Neural cell (in vitro differentiated cells): Measurements from ENCODE around the gene DDC. TPM values are rescaled to one million over a fixed set of nuclear protein-coding genes. Genes with fewer than 3 reads are reported as not detected.

Experiments used
- H2AFZ ChIP-seq: fragments of 200-600, 300-800 bp; sonication (generic), shearing (Covaris generic); 2 replicates; pipeline ENCODE4 v1.6.0; 2014; ENCODE audit warnings: low read depth, mild to moderate bottlenecking, antibody characterized with exemption, low read length, moderate library complexity
- H3F3A ChIP-seq: fragments of 200-600 bp; shearing (Covaris generic); 2 replicates; pipeline ENCODE4 v1.6.1; 2016; ENCODE audit warnings: mild to moderate bottlenecking, moderate library complexity, mixed read lengths, antibody characterized with exemption, low read length; ENCODE audit not compliant: insufficient read depth, poor library complexity, severe bottlenecking
- H3K27ac ChIP-seq: fragments of 200-600, 300-800 bp; sonication (generic), shearing (Covaris generic); 2 replicates; pipeline ENCODE4 v1.5.1; 2014; ENCODE audit warnings: mild to moderate bottlenecking, low read length, moderate library complexity
- H3K27me3 ChIP-seq: fragments of 300-800, 200-600 bp; sonication (generic), shearing (Covaris generic); 2 replicates; pipeline ENCODE4 v1.6.0; 2014; ENCODE audit warnings: mild to moderate bottlenecking, low read depth, low read length, moderate library complexity; ENCODE audit not compliant: insufficient read depth
- H3K36me3 ChIP-seq: fragments of 300-800, 200-600 bp; sonication (generic), shearing (Covaris generic); 2 replicates; pipeline ENCODE4 v1.5.1; 2014; ENCODE audit warnings: mild to moderate bottlenecking, antibody characterized with exemption, low read length, moderate library complexity; ENCODE audit not compliant: insufficient read depth
- H3K4me2 ChIP-seq: fragments of 300-800, 200-600 bp; sonication (generic), shearing (Covaris generic); 2 replicates; pipeline ENCODE4 v1.6.0; 2014; ENCODE audit warnings: mild to moderate bottlenecking, low read length
- H3K4me3 ChIP-seq: fragments of 300-800, 200-600 bp; sonication (generic), shearing (Covaris generic); 2 replicates; pipeline ENCODE4 v1.5.1; 2014; ENCODE audit warnings: mild to moderate bottlenecking, low read length, moderate library complexity
- H3K79me2 ChIP-seq: fragments of 200-600 bp; shearing (Covaris generic); replicated peaks from 2 replicates; pipeline ENCODE4 v1.6.0; 2014; ENCODE audit warnings: mild to moderate bottlenecking, low read length, moderate library complexity; ENCODE audit not compliant: insufficient read depth
- H3K9ac ChIP-seq: fragments of 300-800, 200-600 bp; sonication (generic), shearing (Covaris generic); 2 replicates; pipeline ENCODE4 v1.6.1; 2016; ENCODE audit warnings: mild to moderate bottlenecking, low read length, mixed read lengths
- H3K9me2 ChIP-seq: fragments of 200-600 bp; shearing (Covaris generic); 2 replicates; pipeline ENCODE4 v1.6.1; 2016; ENCODE audit warnings: mild to moderate bottlenecking, low read length, mixed read lengths; ENCODE audit not compliant: insufficient read depth
- H3K9me3 ChIP-seq: fragments of 200-600, 300-800 bp; sonication (generic), shearing (Covaris generic); 2 replicates; pipeline ENCODE4 v1.6.1; 2016; ENCODE audit warnings: mild to moderate bottlenecking, mixed run types, low read length, moderate library complexity, mixed read lengths
- H4K20me1 ChIP-seq: fragments of 200-600 bp; shearing (Covaris generic); 2 replicates; pipeline ENCODE4 v1.6.1; 2016; ENCODE audit warnings: mild to moderate bottlenecking, mixed run types; ENCODE audit not compliant: insufficient read depth
- EP300 ChIP-seq: fragments of 450-650 bp; conservative IDR thresholded peaks from 2 replicates; pipeline ENCODE4 v1.6.1; 2014; ENCODE audit warnings: antibody characterized with exemption, mild to moderate bottlenecking, moderate library complexity; ENCODE audit not compliant: poor library complexity, severe bottlenecking
- EZH2 ChIP-seq: fragments of 200-600, 300-800 bp; shearing (Covaris generic), sonication (generic); IDR thresholded peaks from 2 replicates; pipeline ENCODE4 v1.6.1; 2014; ENCODE audit warnings: antibody characterized with exemption, low read length, borderline replicate concordance, mild to moderate bottlenecking; ENCODE audit not compliant: insufficient read depth, poor library complexity, severe bottlenecking
- MXI1 ChIP-seq: fragments of 450-650 bp; conservative IDR thresholded peaks from 2 replicates; pipeline ENCODE4 v1.6.1; 2014; ENCODE audit warnings: antibody characterized with exemption, mild to moderate bottlenecking; ENCODE audit not compliant: poor library complexity, severe bottlenecking
- POLR2AphosphoS5 ChIP-seq: IDR thresholded peaks from 2 replicates; pipeline ENCODE4 v1.6.1; 2012
- RAD21 ChIP-seq: fragments of 450-650 bp; conservative IDR thresholded peaks from 2 replicates; pipeline ENCODE4 v1.6.1; 2014; ENCODE audit warnings: antibody characterized with exemption, mild to moderate bottlenecking, moderate library complexity
- SMC3 ChIP-seq: fragments of 450-650 bp; conservative IDR thresholded peaks from 2 replicates; pipeline ENCODE4 v1.6.1; 2014; ENCODE audit warnings: antibody characterized with exemption, mild to moderate bottlenecking, moderate library complexity; ENCODE audit not compliant: poor library complexity
- TAF1 ChIP-seq: IDR thresholded peaks from 2 replicates; pipeline ENCODE4 v1.6.1; 2012; ENCODE audit warnings: low read depth
- polyA plus RNA-seq: library from polyadenylated mRNA; depleted of rRNA; stranded (reverse); fragments of >200 nt; gene quantifications from 2 replicates; pipeline ENCODE4 v1.2.3, GENCODE V29; 2014
- TF ChIP-seq, protein P1 (sequence below): IDR thresholded peaks from 2 replicates; pipeline ENCODE4 v1.6.1; 2012; ENCODE audit warnings: borderline replicate concordance
- TF ChIP-seq, protein P2 (sequence below): fragments of 450-650 bp; IDR thresholded peaks from 2 replicates; pipeline ENCODE4 v1.5.1; 2014; ENCODE audit warnings: antibody characterized with exemption, mild to moderate bottlenecking, moderate library complexity; ENCODE audit not compliant: poor library complexity, severe bottlenecking

Gene DDC
- polyA plus RNA-seq, 1 donor from 2014 or later = 42.9 TPM

DNA sequence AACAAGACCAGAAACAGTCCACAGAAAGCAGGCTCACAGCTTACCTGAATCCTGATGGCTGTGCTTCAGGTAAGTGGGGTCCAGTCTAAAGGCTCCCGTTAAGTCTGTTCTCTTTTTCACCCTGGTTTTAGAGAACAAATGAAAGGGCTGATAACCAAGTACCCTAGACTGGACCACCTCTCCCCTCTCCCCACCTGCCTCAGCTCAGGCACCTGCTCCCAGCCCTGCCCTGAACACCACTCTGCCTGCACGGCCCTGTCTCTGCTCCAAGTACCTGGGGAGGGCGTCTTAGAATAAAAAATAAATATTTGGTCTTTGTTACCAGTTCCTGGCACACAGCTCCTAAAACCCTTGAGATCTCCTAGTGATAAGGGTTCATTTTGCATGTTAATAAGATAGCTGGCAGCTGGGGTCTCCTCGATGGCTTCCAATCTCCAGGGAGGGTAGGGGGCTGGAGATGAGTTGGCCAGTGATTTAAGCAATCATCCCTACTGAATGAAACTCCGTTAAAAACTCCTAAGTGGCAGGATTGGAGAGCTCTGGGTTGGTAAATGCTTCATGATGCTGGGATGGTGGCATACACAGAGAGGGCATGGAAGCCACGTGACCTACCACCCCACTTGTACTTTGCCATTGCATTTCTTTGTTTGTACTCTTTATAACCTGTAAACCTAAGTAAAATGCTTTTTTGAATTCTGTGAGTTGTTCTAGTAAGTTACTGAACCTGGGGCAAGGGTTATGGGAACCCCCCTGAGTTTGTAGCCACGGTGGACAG lies 85.3 kb downstream of the DDC start:
- Histone ChIP-seq H3K27ac (no peak overlapping the region), H3K9me2 (no peaks in the 10 kb centered on the region), H2AFZ (no peak overlapping the region), H3K9ac (no peak overlapping the region), H3K9me3 (no peaks in the 10 kb centered on the region), H3K4me3 (no peak overlapping the region), H3K79me2 (no peaks in the 10 kb centered on the region), H3F3A (no peaks in the 10 kb centered on the region), H3K4me2 (no peak overlapping the region), H4K20me1 (no peaks in the 10 kb centered on the region), H3K27me3 (no peaks in the 10 kb centered on the region), H3K36me3 (no peaks in the 10 kb centered on the region)
- TF ChIP-seq, protein P1, sequence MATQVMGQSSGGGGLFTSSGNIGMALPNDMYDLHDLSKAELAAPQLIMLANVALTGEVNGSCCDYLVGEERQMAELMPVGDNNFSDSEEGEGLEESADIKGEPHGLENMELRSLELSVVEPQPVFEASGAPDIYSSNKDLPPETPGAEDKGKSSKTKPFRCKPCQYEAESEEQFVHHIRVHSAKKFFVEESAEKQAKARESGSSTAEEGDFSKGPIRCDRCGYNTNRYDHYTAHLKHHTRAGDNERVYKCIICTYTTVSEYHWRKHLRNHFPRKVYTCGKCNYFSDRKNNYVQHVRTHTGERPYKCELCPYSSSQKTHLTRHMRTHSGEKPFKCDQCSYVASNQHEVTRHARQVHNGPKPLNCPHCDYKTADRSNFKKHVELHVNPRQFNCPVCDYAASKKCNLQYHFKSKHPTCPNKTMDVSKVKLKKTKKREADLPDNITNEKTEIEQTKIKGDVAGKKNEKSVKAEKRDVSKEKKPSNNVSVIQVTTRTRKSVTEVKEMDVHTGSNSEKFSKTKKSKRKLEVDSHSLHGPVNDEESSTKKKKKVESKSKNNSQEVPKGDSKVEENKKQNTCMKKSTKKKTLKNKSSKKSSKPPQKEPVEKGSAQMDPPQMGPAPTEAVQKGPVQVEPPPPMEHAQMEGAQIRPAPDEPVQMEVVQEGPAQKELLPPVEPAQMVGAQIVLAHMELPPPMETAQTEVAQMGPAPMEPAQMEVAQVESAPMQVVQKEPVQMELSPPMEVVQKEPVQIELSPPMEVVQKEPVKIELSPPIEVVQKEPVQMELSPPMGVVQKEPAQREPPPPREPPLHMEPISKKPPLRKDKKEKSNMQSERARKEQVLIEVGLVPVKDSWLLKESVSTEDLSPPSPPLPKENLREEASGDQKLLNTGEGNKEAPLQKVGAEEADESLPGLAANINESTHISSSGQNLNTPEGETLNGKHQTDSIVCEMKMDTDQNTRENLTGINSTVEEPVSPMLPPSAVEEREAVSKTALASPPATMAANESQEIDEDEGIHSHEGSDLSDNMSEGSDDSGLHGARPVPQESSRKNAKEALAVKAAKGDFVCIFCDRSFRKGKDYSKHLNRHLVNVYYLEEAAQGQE = no peak
- TF ChIP-seq EP300 (no peak), POLR2AphosphoS5 (no peak), MXI1 (no peak), RAD21 (no peak), SMC3 (no peak), EZH2 (no peak), TAF1 (no peak)
- TF ChIP-seq, protein P2, sequence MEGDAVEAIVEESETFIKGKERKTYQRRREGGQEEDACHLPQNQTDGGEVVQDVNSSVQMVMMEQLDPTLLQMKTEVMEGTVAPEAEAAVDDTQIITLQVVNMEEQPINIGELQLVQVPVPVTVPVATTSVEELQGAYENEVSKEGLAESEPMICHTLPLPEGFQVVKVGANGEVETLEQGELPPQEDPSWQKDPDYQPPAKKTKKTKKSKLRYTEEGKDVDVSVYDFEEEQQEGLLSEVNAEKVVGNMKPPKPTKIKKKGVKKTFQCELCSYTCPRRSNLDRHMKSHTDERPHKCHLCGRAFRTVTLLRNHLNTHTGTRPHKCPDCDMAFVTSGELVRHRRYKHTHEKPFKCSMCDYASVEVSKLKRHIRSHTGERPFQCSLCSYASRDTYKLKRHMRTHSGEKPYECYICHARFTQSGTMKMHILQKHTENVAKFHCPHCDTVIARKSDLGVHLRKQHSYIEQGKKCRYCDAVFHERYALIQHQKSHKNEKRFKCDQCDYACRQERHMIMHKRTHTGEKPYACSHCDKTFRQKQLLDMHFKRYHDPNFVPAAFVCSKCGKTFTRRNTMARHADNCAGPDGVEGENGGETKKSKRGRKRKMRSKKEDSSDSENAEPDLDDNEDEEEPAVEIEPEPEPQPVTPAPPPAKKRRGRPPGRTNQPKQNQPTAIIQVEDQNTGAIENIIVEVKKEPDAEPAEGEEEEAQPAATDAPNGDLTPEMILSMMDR = no peak

DNA sequence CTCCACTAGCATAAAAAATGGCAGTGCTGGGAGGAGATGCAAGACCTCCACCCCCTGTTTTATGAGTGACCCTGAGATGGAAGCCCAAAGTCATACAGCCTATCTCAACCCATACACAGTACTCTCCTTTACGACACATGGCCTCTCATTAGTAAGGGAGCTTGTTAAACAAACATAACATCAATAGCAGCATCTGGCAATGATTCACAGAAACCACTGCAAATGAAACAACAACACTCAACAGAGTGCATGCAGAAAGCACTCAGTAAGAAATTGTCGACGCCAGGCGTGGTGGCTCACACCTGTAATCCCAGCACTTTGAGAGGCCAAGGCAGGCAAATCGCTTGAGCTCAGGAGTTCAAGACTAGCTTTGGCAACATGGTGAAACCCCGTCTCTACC lies 87.6 kb downstream of the DDC start:
- H3F3A ChIP-seq = no peaks in the 10 kb centered on the region
- H3K4me3 ChIP-seq = no peak overlapping the region
- H3K27me3 ChIP-seq = no peaks in the 10 kb centered on the region
- TF ChIP-seq, protein P1 = no peak
- TF ChIP-seq EP300 (no peak), MXI1 (no peak)
- H3K36me3 ChIP-seq = no peaks in the 10 kb centered on the region
- H3K79me2 ChIP-seq = no peaks in the 10 kb centered on the region
- H3K9me3 ChIP-seq = no peaks in the 10 kb centered on the region
- H4K20me1 ChIP-seq = no peaks in the 10 kb centered on the region
- H3K4me2 ChIP-seq = no peak overlapping the region
- no peak overlapping the region for H3K9ac ChIP-seq
- no peaks in the 10 kb centered on the region for H3K9me2 ChIP-seq
- no peak overlapping the region for H2AFZ ChIP-seq
- H3K27ac ChIP-seq = no peak overlapping the region
